DMS153 treated with DMSO at 0.1 percent for 48 hours (cell line): ENCODE results near the gene RAD51B.

Experiments
- DNase-seq: peaks from one replicate; lab custom pipeline; 2025; ENCODE audit not compliant: unreplicated experiment; lab: John Stamatoyannopoulos, UW

Gene RAD51B

DNA sequence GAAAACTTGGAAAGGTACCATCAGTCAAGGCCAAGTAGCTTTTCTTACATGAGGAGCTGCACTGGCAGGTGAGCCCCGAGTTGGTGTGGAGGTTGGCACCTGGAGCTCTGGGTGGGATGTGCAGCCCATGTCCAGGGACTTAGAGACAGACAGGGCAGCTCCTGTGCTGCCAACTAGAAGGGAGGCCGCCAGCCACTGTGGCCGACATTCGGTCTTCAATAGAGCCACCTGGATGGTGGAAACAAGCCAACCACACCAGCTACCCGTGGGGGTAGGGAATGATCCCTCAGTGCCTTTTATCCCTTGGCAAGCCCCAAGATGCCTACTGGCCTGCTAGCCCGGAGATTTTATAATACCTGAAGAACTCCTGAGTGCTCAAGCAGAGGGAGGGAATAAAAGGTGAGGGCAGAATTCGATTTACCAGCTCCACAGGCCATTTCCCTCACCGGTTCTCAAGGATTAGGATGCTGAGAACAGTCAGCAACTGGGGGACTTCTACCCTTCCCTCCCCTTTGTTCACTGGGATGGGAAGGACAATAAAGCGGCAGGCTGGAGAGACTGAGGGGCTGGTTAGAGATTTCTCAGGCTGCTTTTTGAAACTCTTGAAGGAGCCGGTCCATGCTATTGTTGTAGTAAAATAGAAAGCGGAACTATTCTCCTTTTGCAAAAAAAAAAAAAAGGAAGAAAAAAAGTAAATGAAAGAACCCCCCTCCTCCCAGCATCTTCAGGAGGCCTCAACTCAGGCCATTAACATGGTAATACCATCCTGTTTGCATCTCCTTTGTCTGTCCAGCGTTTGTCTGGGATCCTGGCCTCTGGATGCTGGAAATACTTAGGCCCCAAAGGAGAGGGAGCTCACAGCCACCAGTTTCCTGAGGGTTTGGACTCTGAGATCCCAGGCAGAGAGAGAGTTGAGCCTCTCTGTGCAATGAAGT lies 651.7 kb downstream of the RAD51B start:
- no peak for DNase-seq

DNA sequence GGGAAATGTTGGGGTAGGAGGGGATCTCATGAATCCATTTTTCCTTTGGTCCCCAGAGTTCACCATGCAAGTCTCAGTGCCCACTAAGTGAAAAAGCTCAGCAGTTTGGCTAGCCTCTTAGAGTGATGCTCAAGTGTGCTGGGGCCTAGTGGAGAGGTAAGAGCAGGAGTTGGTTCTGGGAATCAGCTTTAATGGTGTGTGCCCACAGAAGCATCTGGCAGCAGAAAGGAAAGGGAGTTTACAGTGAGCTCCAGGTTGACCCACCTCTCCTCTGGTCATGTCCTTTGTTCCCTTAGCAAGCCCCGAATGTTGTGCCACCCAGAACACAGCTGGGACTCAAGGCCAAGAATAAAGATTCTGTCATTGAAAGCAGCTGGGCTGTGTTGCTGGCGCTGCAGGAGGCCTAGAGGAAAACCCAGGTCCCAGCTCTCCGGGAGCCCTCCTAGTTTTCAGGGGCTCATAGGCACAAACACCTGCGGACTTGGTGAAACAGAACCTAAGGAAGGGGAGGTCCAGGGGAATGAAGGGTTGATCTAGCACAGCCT lies 652.5 kb downstream of the RAD51B start:
- no peak for DNase-seq

DNA sequence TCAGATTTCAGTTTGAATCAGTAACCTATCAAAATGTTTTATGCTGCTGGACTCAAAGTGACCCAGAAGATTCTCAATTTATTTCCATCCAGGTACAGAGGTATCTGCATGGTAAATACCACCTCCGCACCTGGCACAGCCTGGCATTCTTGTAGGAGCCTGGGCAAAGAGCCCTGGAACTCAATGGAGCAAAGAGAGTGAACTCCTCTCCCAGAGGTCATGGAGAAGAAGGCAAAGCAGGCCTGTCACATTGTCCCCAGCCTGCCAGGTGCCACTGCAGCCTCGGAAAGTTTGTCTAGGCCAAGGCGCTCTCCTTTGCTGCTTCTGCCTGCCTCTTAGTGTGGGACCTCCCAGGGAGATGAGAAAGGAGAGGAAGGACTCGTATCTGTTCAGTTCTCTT lies 653.5 kb downstream of the RAD51B start:
- no peak for DNase-seq

DNA sequence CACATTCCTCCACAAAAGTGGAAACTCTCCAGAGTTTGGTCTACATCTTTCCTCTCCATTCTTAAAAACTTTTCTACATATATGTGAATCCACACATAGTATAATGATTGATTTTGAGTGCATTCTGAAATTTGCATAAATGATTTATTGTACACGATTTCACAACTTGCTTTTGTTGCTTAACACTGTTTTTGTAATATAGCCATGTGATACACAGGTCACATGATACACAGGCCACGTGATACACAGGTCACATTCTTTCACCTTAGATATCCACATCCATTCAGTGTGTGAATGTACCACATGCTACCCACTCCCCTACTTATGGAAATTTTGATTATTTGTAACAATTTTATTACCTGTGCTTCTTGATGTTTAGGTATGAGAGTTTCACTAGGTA lies 654.2 kb downstream of the RAD51B start:
- DNase-seq: no peak

DNA sequence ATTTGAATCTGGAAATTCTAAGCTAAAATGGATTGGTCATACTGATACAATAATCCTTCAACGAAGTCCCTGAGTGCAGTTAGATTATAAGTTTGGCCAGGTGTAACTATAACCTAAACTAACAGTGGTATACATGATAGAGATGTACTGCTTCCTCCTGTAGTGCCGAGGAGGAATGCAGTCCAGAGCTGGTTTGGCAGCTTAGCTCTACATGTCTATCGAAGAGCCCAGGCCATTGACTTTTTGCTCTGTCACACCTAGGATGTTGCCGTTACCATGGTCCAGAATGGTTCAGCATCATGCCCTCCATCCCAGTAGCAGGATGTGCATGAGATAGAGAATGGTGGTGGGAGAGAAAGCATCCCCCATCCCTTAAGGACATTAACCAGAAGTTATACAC lies 655.2 kb downstream of the RAD51B start:
- no peak for DNase-seq

DNA sequence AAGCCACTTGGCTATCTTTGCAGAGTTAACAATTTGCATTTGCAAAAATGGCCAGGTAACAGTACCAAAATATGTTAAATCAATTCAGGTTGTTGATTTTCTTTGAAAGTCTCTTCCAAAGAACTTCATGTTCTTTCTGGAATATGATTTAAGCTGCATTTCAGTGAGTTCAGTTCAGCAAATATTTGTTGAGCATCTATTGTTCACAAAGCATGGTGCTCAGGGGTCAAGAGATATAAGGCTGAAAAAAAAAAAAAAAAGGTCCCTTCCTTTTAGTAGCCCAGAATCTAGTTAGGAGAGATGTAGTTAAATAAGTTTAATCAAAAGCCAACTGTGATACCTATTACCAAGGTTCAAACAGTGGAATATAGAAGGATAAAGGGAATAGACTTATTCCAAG lies 656.2 kb downstream of the RAD51B start:
- no peak for DNase-seq

DNA sequence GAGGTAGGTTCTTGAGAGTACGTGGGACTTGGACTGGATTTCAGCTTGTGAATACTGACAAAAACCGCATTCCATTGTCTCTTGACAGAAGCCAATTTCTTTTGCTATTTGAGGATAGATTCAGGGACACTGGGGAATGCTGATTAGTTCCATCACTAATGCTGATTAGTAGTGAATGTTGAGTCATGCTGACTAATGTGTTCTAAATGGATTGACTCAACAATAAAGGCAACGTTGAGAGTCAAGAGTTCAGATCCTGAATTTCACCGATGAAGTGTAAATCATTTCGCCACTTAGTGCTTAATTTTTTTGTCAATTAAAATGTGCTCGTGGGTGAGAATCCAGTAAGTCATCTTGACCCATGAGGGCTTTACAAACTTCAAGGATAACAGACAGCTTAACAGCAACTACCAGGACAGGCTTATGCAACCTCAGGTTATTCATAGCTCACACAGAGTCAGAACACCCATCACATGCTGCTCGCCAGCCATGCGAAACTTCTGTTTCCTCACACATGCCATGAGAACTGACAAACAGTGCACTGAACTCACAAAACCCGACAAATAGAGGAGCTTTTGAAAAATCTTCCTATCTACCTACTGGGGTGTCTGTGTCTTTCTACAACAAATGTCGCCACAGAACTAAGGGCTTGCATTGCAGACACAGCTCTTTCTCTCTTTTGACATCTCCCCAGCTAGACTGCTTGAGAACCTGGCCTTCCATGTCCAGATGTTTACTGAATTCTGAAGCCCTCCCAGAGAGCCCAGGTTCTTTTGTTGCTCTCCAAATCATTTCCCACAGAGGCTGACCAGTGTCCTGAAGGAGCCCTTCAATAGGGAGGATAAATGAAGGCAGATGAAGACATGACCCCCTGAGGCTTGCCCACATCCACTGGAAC lies 656.9 kb downstream of the RAD51B start:
- no peak for DNase-seq

DNA sequence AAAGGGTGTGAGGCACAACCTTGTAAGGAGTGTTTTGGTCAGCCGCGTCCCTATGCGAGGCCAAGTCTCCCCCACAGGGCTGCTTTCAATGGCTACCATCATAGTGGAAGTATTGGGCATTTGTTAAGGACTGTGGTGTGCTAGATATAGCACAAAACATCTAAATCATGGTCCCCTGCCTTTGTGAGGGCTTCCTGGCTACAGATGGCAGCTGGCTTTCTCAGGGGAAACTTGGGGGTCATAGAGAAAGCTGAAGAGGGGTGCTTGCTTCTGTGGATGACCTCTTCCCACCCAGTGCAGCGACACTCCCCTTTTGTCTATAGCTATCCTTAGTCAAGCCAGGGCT lies 657.5 kb downstream of the RAD51B start:
- no peak for DNase-seq

DNA sequence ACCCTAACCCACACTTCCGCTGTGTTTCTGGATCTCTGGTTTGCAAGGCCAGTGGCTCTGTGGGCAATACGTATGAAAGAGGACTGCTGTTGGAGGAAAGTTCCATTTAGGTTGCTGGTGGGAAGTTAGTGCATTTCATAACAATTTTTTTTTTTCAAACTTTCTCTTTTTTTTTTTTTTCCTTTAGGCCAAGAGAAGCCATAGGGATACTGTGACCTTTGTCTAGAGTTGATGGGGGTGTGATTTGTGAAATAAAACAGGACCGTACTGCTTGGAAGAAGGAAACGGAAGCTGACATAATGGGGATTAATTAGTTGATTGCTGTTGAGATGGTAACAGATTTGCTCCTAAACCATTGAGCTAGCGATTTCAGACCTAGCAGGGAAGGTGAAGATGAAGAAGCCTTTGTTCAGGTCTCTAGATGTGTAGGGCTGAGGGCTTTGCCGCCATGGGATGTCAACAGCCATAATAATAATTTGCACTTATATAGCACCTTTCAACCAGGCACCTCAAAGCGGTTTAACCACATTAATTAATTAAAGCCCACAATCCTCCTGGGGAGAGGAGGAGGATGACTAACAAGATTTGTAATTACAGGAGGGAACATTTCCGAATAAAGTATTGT lies 658.0 kb downstream of the RAD51B start:
- DNase-seq: no peak

DNA sequence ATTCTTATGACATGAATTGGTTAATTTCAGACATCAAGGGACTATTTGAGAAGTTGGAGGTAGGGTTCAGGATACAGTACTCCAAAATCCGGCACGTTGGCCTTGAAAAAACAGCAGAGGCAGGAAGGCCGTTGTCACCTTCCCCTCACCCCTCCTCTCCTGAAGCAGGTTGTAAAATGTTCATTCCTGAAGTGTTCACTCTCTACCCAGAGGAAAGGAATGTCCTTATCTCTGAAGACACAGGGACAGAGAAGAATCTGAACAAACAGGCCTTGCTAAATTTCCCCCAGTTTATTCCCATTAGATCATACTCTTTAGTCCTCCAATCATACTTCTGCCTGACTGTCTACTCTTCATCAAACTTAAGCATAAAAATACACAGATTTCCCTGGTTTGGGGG lies 659.7 kb downstream of the RAD51B start:
- no peak for DNase-seq

DNA sequence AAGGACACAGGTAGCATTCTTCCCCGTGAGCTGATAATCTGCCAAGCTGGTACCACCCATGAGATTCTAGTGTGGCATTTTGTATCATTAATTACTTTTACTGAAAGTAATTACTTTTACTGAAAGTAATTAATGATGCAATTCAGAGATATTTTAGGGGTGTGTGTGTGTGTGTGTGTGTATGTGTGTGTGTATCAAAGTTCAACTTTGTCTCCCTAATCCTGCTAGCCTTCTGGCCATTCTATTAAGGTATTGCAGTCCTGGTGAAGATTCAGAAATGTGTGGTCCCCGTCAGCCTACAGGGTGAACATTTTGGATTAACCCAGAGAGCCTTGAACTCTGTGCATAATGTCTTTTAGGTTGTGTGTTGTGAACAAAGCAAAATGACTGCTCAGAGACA lies 662.4 kb downstream of the RAD51B start:
- no peak for DNase-seq

DNA sequence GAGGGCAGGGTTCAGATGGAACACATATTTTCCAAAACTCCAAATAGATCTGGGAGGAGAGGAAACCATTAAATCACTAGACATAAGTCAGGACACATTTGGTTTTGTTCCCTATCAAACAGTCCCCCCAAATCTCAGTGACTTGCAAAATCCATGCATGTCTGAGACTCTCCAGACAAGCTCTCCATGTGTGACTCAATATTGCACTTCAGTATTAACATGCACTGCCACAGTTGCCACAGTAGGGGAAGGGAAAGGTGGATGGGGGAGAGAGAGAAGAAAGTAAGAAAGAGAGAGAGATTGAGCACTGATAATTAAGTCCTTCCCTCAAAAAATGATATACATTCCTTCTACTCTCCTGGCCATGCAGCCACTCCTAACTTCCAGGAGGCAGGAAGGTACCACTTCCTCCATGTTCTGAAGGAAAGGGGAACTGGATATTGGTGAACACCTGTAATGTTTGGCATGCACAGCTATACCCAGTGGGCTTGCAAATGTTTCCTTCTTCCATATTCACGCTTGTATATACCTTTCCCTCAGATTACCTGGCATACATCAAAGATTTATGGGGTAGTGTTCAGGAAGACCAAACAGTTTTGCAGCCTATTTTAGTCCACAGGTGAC lies 663.3 kb downstream of the RAD51B start:
- no peak for DNase-seq

DNA sequence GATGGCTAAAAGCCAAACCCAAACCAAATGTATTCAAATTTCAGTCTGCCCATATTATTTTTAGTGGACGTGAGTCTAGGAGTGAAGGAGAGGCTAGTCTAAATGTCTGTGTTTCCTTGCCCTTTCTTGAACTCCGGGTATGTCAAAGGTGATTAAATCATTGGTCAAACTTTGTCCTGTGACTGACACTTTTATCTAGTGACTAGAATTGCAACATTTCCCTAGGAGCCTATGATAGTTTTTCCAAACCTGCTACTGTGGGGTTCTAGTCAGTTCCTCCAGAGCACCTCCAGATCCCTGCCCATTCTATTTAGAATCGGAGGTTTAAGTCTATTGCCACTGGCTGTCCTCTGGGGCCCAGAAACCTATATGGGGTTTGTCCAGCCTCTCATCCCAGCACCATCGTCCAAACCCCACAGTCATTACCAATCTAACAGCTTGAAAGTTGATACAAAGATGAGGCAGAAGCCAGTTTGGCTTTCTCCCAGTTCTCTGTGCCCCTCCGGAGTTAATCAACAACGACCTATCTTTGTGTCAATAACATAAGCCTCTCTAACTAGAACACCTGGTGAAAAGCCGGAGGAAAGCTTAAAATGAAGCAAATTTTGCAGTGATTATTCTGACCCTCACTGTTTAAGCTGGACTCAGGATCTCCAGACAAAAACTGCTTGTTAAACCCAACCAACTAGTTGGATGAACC lies 666.6 kb downstream of the RAD51B start:
- no peak for DNase-seq

DNA sequence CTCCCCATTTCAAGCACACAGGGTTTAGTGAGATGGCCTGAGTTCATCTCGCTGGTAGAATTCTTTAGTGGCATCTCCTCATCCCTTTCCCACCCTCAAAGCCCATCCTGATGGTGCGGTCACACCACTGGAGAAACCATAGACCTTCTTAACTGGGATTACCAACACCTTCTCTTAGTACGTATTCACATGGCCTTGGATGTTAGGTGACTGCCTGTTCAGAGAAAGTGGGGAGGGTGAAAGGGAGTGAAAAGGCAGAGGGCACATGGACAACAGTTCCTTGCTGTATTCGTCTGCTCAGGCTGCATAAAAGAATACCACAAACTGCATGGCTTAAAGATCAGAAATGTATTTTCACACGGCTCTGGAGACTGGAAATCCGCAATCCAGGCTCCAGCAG lies 667.2 kb downstream of the RAD51B start:
- no peak for DNase-seq

DNA sequence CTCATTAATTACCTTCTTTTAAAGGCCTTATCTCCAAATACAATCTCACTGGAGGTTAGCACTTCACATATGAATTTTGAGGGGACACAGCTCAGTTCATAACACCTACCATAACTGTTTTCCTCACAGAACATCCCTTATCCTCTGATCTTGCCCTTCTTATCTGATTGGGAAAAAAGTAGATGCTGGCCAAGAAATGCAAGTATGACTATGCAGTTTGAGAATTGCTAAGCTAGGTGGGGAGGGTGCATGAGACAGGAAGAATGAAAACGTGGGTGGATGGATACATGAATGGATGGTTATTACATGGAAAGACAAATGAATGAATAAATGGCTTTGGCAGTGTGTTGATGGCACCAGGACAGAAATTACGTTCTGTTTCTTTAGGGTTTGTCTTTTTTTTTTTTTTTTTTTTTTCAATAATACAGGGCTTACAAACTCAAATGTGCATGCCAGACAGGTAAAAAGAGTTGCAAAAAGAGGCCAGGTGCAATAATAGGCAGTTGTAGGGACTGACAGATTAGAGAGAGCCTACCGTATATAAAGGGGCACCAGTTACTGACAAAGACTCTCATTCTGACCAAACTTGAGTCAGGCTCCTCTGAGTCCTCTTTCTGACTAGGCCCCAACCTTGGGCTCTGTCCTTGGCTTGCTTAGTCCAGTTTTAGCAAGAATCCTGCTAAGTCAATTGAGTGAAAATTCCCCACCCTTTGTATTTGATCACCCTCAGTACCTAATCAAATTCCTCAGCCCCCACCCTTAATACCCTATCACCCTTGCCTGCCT lies 668.4 kb downstream of the RAD51B start:
- DNase-seq: no peak

DNA sequence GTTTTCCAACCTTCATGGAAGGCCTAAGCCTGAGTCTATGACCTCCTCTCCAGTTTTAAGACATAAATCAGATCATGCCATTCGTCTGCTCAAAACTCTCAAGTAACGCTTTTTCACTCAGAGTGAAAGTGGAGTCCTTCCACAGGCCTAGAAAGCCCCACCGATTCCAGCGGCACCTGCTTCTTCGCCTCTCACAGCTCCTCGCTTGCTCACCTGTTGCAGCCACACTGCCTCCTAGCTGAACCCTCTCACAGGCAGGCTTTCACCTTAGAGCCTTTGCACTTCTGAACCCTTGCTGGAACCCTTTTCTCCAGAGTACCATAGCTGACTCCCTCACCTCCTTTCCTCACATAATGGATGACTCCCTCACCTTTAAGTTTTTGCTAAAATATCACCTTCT lies 672.2 kb downstream of the RAD51B start:
- no peak for DNase-seq

DNA sequence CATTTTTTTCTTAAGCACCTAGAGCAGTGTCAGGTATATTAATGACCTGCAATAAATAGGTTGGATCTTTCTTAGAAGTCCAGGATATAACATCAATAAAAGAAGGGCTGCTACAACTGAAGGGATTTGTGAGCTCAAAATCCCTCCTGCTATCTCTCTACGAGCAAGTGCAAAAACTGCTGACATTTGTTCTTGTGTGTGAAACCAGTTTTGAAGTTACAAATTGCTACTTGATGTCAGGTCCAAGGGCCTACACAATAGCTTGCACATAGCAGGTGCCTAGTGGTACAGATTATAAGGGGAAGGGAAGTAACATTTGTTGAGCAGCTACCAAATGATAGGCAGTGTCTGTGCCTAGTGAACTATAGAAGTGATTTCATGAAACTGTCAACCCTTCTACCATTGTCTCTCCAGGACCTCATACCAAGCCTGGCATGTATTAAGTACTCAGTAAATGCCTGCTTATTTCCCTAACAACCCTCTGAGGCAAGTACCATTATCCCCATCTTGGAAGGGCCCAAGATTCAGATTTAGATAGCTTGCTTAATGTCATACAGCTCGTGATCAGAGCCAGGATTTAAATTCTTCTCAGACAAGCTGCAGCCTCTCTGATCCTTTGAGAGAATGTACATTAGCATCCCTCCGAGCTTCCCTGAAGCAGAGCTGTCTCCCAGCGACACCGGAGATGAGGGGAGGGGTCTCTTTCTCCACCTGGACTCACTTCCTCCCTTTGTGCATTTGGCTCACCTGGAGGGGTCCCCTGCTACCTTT lies 673.0 kb downstream of the RAD51B start:
- DNase-seq: no peak

DNA sequence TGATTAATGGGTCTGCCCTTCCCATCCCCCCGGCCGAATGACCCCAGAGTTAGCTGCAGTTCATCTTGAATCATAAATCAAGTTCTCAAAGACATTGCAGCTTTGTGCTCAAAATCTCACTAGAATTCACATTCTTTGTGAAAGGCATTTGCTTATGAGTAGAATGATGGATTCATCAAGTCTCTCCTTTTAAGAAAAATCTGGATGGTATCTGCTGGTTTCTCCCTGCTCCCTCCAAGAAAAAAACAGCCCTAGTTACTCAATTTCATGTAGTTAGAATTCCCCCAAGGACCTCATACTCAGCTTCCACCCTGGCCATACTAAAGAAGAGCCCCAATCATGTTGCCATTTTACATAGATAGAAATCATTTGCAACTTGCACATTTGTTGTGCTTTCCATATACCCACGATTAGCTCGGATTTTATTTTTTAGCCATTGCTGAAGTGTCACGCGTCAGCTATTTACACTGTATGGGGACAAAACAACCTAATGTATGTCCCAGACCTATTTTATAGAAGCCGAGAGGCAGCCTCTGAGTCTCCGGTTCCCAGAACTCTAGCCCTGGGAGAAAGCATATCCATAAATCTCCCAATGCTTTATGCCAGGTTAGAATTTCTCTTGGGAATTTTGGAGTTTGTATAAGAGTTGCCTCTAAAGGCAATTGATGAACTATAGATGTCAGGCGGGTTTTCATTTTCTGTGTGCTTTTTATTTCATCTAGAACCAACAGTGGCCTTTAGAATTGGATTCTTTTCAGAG lies 673.8 kb downstream of the RAD51B start:
- no peak for DNase-seq
